CD4-positive, alpha-beta T cell (primary cell): ENCODE data around the gene ERP44. TPM values are rescaled to one million over a fixed set of nuclear protein-coding genes. Genes with fewer than 3 reads are reported as not detected.
"Not testable (repeated sequence)": the region's sequence is repeated elsewhere in the genome, so short reads cannot be mapped to it uniquely, and the experiment has no call there.

Experiments used
- ATAC-seq: fragments of 200-7000 bp; cut with Tn5 transposase; one replicate; pipeline ENCODE4 v1.10.0; 2022; ENCODE audit warnings: mild to moderate bottlenecking; ENCODE audit not compliant: poor library complexity
- CTCF ChIA-PET: fragments of 350-600 bp; sonication (Branson Sonifier 250); formaldehyde crosslinking; loops from one replicate; lab custom pipeline; 2021; ENCODE audit warnings: antibody characterized with exemption, inconsistent platforms; lab: Charles Lee
- POLR2A ChIA-PET: fragments of 350-600 bp; sonication (Branson Sonifier 250); formaldehyde crosslinking; loops from one replicate; lab custom pipeline; 2021; ENCODE audit warnings: antibody characterized with exemption, inconsistent platforms; lab: Charles Lee
- DNase-seq, 14 experiments: peaks; one replicate each; pipeline ENCODE4 v3.0.0-alpha.2; 2013 to 2020; ENCODE audit warnings: mixed read lengths in 2 of 14
- H3K27ac ChIP-seq, 2 donors: one replicate each; pipeline versions ENCODE4 v1.5.1 to v1.7.0; 2013; ENCODE audit warnings: low read length in 2 of 2, low read depth in 1 of 2, mild to moderate bottlenecking in 1 of 2
- H3K27me3 ChIP-seq, 2 experiments: 1 replicate in 1 of 2; 2 replicates in 1 of 2; pipeline versions ENCODE4 v1.6.1 to v1.7.0; 2013; ENCODE audit warnings: low read length in 2 of 2, control low read depth in 1 of 2, mild to moderate bottlenecking in 1 of 2, moderate library complexity in 1 of 2; ENCODE audit not compliant: insufficient read depth in 2 of 2, control insufficient read depth in 1 of 2
- H3K36me3 ChIP-seq: one replicate; pipeline ENCODE4 v1.6.1; 2013; ENCODE audit warnings: low read length, control low read depth; ENCODE audit not compliant: insufficient read depth
- H3K4me1 ChIP-seq: one replicate; pipeline ENCODE4 v1.6.1; 2013; ENCODE audit warnings: low read length, control low read depth; ENCODE audit not compliant: insufficient read depth
- H3K4me3 ChIP-seq: one replicate; pipeline ENCODE4 v1.5.1; 2013; ENCODE audit warnings: mild to moderate bottlenecking, low read length, moderate library complexity
- H3K9me3 ChIP-seq, 2 experiments: 1 replicate in 1 of 2; 2 replicates in 1 of 2; pipeline versions ENCODE4 v1.6.1 to v1.7.0; 2013; ENCODE audit warnings: low read length in 2 of 2, mild to moderate bottlenecking in 2 of 2, control low read depth in 1 of 2, moderate library complexity in 1 of 2; ENCODE audit not compliant: control insufficient read depth in 1 of 2, insufficient read depth in 1 of 2
- H3K27ac Mint-ChIP-seq: one replicate; pipeline ENCODE4 v1.8.0; 2020; ENCODE audit warnings: mixed read lengths
- H3K27me3 Mint-ChIP-seq: one replicate; pipeline ENCODE4 v1.8.0; 2021; ENCODE audit warnings: mixed read lengths
- H3K36me3 Mint-ChIP-seq: one replicate; pipeline ENCODE4 v1.8.0; 2021; ENCODE audit warnings: low read depth, mixed read lengths
- H3K4me1 Mint-ChIP-seq: one replicate; pipeline ENCODE4 v1.8.0; 2021; ENCODE audit warnings: low read depth, mixed read lengths
- H3K4me3 Mint-ChIP-seq: one replicate; pipeline ENCODE4 v1.8.0; 2020; ENCODE audit warnings: mild to moderate bottlenecking, mixed read lengths
- H3K9me3 Mint-ChIP-seq: one replicate; pipeline ENCODE4 v1.8.0; 2020; ENCODE audit warnings: mixed read lengths
- intact Hi-C, 2 experiments: fragments of 100-400 bp; cut with DNase I in 1 of 2; cut with micrococcal nuclease in 1 of 2; formaldehyde crosslinking; loops; one replicate each; pipeline versions ENCODE4 v1.15.1 to v1.9.0; 2023 to 2025; cut with DNase I, micrococcal nuclease
- total RNA-seq, 174 experiments: library from RNA in 2 of 174; stranded (reverse) in 2 of 174; gene quantifications; one replicate each; pipeline ENCODE4 v1.2.3 and lab custom pipeline; 2021 to 2026
- TF ChIP-seq, protein P1 (sequence below): fragments of 200-600 bp; IDR thresholded peaks from one replicate; pipeline ENCODE4 v1.8.0; 2022; ENCODE audit warnings: antibody characterized with exemption, mild to moderate bottlenecking

Gene ERP44
- total RNA-seq, 2 experiments from 2014 or later, result 6.8 to 7.1 TPM

DNA sequence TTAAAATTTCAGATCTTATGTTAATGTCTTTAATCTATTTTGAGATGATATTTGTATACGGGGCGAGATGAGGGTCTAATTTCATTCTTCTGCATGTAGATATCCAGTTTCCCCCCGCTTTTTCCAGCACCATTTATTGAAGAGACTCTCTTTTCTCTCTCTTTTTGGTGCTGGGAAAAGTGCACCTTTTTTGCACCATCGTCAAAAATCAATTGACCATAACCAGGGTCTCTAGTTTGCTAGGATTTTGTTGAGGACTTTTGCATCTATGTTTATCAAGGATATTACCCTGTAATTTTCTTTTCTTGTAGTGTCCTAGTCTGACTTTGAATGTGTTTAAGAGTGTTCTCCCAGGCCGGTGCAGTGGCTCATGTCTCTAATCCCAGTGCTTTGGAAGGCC, 99.0 kb downstream of the ERP44 start:
- Mint-ChIP-seq H3K4me3 (no peak overlapping the region), H3K4me1 (no peaks in the 10 kb centered on the region), H3K36me3 (peaks cover 93% of the 10 kb centered on the region), H3K27me3 (no peaks in the 10 kb centered on the region), H3K27ac (no peak overlapping the region), H3K9me3 (no peaks in the 10 kb centered on the region)
- CTCF ChIA-PET, result no interaction called here
- TF ChIP-seq, protein P1, sequence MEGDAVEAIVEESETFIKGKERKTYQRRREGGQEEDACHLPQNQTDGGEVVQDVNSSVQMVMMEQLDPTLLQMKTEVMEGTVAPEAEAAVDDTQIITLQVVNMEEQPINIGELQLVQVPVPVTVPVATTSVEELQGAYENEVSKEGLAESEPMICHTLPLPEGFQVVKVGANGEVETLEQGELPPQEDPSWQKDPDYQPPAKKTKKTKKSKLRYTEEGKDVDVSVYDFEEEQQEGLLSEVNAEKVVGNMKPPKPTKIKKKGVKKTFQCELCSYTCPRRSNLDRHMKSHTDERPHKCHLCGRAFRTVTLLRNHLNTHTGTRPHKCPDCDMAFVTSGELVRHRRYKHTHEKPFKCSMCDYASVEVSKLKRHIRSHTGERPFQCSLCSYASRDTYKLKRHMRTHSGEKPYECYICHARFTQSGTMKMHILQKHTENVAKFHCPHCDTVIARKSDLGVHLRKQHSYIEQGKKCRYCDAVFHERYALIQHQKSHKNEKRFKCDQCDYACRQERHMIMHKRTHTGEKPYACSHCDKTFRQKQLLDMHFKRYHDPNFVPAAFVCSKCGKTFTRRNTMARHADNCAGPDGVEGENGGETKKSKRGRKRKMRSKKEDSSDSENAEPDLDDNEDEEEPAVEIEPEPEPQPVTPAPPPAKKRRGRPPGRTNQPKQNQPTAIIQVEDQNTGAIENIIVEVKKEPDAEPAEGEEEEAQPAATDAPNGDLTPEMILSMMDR, result no peak
- H3K4me3 ChIP-seq, result no peak overlapping the region
- POLR2A ChIA-PET, result no interaction called here
- ATAC-seq, result no peak
- peaks cover 0 to 21% of the 10 kb centered on the region in 2 experiments for H3K9me3 ChIP-seq
- no peak overlapping the region for H3K27ac ChIP-seq
- no peaks in the 10 kb centered on the region for H3K27me3 ChIP-seq
- DNase-seq, result no peak
- H3K4me1 ChIP-seq, result no peaks in the 10 kb centered on the region
- intact Hi-C loops, result no loop called here
- peaks cover 25% of the 10 kb centered on the region for H3K36me3 ChIP-seq

DNA sequence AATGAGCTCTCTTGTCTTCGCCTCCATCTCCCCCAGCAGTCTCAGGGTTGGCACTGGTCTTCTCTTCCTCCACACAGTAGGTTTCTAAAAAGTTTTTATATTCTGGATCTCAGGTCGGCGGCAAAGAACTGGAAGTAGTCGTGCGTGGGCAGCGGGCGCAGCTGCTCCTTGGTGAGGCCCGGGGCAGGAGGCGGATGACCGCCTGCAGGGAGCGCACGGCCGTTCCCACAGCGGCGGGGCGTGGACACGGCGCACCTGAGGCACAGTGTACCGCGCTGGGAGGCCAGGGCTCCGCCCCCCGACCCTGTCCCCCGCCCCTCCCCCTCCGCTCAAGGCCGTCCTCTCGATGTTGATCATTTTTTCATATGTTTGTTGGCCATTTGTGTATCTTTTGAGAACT, 99.9 kb downstream of the ERP44 start:
- Histone ChIP-seq H3K36me3 (peaks cover 15% of the 10 kb centered on the region), H3K9me3 (peaks cover 0 to 16% of the 10 kb centered on the region in 2 experiments), H3K4me1 (no peaks in the 10 kb centered on the region), H3K27ac (no peak overlapping the region), H3K4me3 (no peak overlapping the region), H3K27me3 (no peaks in the 10 kb centered on the region)
- Mint-ChIP-seq H3K4me1 (no peaks in the 10 kb centered on the region), H3K4me3 (no peak overlapping the region), H3K36me3 (peaks cover 97% of the 10 kb centered on the region), H3K9me3 (no peaks in the 10 kb centered on the region), H3K27ac (no peak overlapping the region), H3K27me3 (no peaks in the 10 kb centered on the region)
- CTCF ChIA-PET, result no interaction called here
- POLR2A ChIA-PET, result no interaction called here
- ATAC-seq, result no peak
- intact Hi-C loops, result no loop called here
- no peak for DNase-seq
- TF ChIP-seq, protein P1, result no peak

DNA sequence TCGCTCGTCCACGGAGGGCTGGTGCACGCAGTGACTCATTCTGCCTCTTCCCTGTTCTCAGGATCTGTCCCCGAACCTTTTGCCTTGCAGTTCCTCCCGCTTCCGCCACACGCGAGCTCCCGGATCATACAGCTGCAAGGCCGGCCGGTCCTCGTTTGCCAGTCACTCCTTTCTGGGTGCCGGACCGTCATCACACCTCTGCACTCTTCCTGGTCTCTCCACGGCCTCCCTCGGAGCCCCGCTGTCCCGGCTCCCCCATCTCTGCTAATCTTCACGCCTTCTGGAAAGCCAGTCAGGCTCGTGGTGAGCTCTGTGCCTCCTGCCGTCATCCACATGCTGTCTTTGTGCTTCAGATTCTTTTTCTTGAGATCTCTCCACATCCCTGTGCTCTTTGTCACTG, 100.5 kb downstream of the ERP44 start:
- Mint-ChIP-seq H3K27me3 (no peaks in the 10 kb centered on the region), H3K36me3 (peaks cover 96% of the 10 kb centered on the region), H3K4me3 (no peak overlapping the region), H3K4me1 (no peaks in the 10 kb centered on the region), H3K9me3 (no peaks in the 10 kb centered on the region), H3K27ac (no peak overlapping the region)
- no peak for ATAC-seq
- H3K36me3 ChIP-seq, result peaks cover 9% of the 10 kb centered on the region
- ChIA-PET POLR2A (no interaction called here), CTCF (no interaction called here)
- intact Hi-C loops, result no loop called here
- no peaks in the 10 kb centered on the region for H3K4me1 ChIP-seq
- TF ChIP-seq, protein P1, result no peak
- H3K9me3 ChIP-seq, result peaks cover 0 to 10% of the 10 kb centered on the region in 2 experiments
- no peak overlapping the region for H3K27ac ChIP-seq
- no peak overlapping the region for H3K4me3 ChIP-seq
- DNase-seq, result no peak
- no peaks in the 10 kb centered on the region for H3K27me3 ChIP-seq

DNA sequence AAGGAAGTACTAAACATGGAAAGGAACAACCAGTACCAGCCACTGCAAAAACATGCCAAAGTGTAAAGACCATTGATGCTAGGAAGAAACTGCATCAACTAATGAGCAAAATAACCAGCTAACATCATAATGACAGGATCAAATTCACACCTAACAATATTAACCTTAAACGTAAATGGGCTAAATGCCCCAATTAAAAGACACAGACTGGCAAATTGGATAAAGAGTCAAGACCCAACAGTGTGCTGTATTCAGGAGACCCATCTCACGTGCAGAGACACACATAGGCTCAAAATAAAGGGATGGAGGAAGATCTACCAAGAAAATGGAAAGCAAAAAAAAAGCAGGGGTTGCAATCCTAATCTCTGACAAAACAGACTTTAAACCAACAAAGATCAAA, 108.3 kb downstream of the ERP44 start:
- CTCF ChIA-PET, H3K36me3 ChIP-seq, H3K4me3 Mint-ChIP-seq, H3K27ac Mint-ChIP-seq, H3K27ac ChIP-seq, POLR2A ChIA-PET, H3K27me3 Mint-ChIP-seq, H3K9me3 ChIP-seq, intact Hi-C loops, H3K4me1 ChIP-seq, H3K9me3 Mint-ChIP-seq, DNase-seq, H3K4me3 ChIP-seq, H3K4me1 Mint-ChIP-seq, ATAC-seq, H3K27me3 ChIP-seq: not testable (repeated sequence)
- H3K36me3 Mint-ChIP-seq, result peaks cover 89% of the 10 kb centered on the region
